ENCODE measurements around the gene DNAJC19. TPM values are rescaled to one million over a fixed set of nuclear protein-coding genes. Genes with fewer than 3 reads are reported as not detected.
"Not testable (repeated sequence)": the region's sequence is repeated elsewhere in the genome, so short reads cannot be mapped to it uniquely, and the experiment has no call there.

DNAJC19 gene
- total RNA-seq, 4 donors from 2014 or later: 28.8 to 45.2 (median 36.5) TPM

DNA sequence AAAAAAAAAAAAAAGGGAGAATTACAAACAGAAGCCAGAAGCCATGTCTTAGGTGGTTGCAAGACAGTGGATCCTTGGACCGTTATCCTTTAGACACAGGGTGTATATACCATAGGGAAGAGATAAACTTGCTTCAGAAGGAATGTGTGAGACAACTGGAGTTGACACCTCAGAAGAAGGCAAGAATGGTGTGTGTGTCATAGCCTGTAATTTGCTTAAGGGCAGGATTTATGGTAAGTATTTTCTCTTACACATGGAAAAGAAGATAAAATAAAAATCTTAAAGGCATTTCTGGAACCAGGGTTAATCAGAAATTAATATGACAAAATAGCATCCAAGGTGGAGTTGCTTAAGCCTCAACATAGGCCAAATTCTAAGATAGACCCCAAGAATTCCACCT is 19.3 kb upstream of the DNAJC19 start:
- no peaks in the 10 kb centered on the region for H3K9me3 ChIP-seq
- no peaks in the 10 kb centered on the region for H3K4me1 ChIP-seq
- H3K27me3 ChIP-seq: no peaks in the 10 kb centered on the region
- H3K4me3 ChIP-seq: no peak overlapping the region
- H3K36me3 ChIP-seq: no peaks in the 10 kb centered on the region
- DNase-seq (ENCODE audit: low spot score in 2 of 2): no peak
- H3K27ac ChIP-seq: no peak overlapping the region
- TF ChIP-seq EP300 (IDR thresholded peaks at IDR 0.05) (no peak), POLR2A (IDR thresholded peaks at IDR 0.05) (no peak)
- WGBS, 2 donors: 63 to 76% methylated on average over 1 of the region's 1 CpG

- 86 to 90% methylated on average over 3 of the region's 3 CpGs for WGBS, 2 donors
Measured at GRCh38 chr3:181007262-181007661, 17.7 kb upstream of the DNAJC19 start.

DNA sequence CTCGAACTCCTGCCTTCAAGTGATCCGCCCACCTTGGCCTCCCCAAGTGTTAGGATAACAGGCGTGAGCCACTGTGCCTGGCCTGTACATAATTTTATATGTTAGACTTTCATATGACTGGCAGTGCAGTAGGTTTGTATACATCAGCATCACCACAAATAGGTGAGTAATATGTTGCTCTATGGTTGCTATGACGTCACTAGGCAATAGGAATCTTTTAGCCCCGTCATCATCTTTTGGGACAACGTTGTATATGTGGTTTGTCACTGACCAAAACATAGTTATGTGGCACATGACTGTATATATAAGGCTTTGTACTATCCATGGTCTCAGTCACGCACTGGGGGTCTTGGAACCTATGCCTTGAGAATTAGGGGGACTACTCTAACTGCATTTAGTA is 17.0 kb upstream of the DNAJC19 start:
- H3K9me3 ChIP-seq: peaks cover 0 to 12% (median 2%) of the 10 kb centered on the region in 4 donors
- WGBS, 2 donors: 84 to 88% methylated on average over 7 of the region's 7 CpGs

More at GRCh38 chr3:181007262-181007661, 17.7 kb upstream of the DNAJC19 start:
- no peak for TF ChIP-seq POLR2A (IDR thresholded peaks at IDR 0.05)
- TF ChIP-seq EP300 (IDR thresholded peaks at IDR 0.05): no peak
- TF ChIP-seq, protein P1, sequence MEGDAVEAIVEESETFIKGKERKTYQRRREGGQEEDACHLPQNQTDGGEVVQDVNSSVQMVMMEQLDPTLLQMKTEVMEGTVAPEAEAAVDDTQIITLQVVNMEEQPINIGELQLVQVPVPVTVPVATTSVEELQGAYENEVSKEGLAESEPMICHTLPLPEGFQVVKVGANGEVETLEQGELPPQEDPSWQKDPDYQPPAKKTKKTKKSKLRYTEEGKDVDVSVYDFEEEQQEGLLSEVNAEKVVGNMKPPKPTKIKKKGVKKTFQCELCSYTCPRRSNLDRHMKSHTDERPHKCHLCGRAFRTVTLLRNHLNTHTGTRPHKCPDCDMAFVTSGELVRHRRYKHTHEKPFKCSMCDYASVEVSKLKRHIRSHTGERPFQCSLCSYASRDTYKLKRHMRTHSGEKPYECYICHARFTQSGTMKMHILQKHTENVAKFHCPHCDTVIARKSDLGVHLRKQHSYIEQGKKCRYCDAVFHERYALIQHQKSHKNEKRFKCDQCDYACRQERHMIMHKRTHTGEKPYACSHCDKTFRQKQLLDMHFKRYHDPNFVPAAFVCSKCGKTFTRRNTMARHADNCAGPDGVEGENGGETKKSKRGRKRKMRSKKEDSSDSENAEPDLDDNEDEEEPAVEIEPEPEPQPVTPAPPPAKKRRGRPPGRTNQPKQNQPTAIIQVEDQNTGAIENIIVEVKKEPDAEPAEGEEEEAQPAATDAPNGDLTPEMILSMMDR (IDR thresholded peaks at IDR 0.05): no peak
- Histone ChIP-seq H3K9me3 (peaks cover 0 to 8% (median 0%) of the 10 kb centered on the region in 4 donors), H3K4me1 (no peaks in the 10 kb centered on the region), H3K36me3 (no peaks in the 10 kb centered on the region), H3K4me3 (no peak overlapping the region), H3K27ac (no peak overlapping the region), H3K27me3 (no peaks in the 10 kb centered on the region)
- DNase-seq (ENCODE audit: low spot score in 2 of 2): no peak

GRCh38 chr3:181003469-181003868 is 13.9 kb upstream of the DNAJC19 start:
- not testable (repeated sequence) for H3K36me3 ChIP-seq; H3K4me1 ChIP-seq; H3K4me3 ChIP-seq; H3K27ac ChIP-seq; DNase-seq (ENCODE audit: low spot score in 2 of 2); H3K27me3 ChIP-seq
- peaks cover 0 to 28% (median 6%) of the 10 kb centered on the region in 4 donors for H3K9me3 ChIP-seq
- WGBS, 2 donors: 58 to 73% methylated on average over 2 of the region's 2 CpGs

More for the DNA sequence above, 17.0 kb upstream of the DNAJC19 start:
- no peak overlapping the region for H3K27ac ChIP-seq
- TF ChIP-seq POLR2A (IDR thresholded peaks at IDR 0.05) (no peak), EP300 (IDR thresholded peaks at IDR 0.05) (no peak)
- TF ChIP-seq, protein P1 (IDR thresholded peaks at IDR 0.05): no peak
- no peaks in the 10 kb centered on the region for H3K36me3 ChIP-seq
- H3K4me1 ChIP-seq: no peaks in the 10 kb centered on the region
- no peak for DNase-seq (ENCODE audit: low spot score in 2 of 2)
- no peak overlapping the region for H3K4me3 ChIP-seq
- H3K27me3 ChIP-seq: no peaks in the 10 kb centered on the region

- 86 to 88% methylated on average over 4 of the region's 4 CpGs for WGBS, 2 donors
- H3K4me1 ChIP-seq; H3K27me3 ChIP-seq; H3K4me3 ChIP-seq; DNase-seq (ENCODE audit: low spot score in 2 of 2); H3K36me3 ChIP-seq; H3K27ac ChIP-seq: not testable (repeated sequence)
- H3K9me3 ChIP-seq: peaks cover 0 to 28% (median 6%) of the 10 kb centered on the region in 4 donors
Measured at GRCh38 chr3:181002331-181002730, 12.8 kb upstream of the DNAJC19 start.

DNA sequence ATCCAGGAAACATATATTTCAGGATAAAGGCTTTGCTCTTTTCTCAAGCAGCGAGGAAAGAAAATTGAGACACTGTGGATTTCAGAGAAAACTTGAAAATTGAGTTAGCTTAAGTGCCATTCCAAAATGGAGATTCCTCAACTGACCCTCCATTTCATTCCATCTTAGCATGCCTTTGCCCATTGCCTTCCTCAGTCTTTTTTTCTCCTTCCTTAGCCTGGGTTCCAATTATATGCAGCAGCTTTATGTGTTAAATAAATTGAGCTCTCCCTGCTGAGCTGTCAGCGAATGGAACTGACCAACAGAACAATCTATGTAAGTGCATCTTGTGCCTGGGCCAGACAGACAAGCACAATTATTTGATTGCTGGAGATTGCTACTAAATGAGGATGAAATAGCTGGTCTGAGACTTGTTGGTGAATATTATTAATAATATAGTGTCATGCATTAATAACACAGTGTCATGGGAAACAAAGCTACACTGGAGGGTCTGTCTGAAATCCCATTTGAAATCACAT is 6.9 kb upstream of the DNAJC19 start:
- Histone ChIP-seq H3K4me1 (no peaks in the 10 kb centered on the region), H3K27me3 (no peaks in the 10 kb centered on the region), H3K36me3 (no peaks in the 10 kb centered on the region), H3K9me3 (peaks cover 0 to 16% (median 4%) of the 10 kb centered on the region in 4 donors), H3K27ac (no peak overlapping the region), H3K4me3 (no peak overlapping the region)
- 78 to 84% methylated on average over 2 of the region's 2 CpGs for WGBS, 2 donors
- TF ChIP-seq, protein P1 (IDR thresholded peaks at IDR 0.05): no peak
- TF ChIP-seq POLR2A (IDR thresholded peaks at IDR 0.05) (no peak), EP300 (IDR thresholded peaks at IDR 0.05) (no peak)
- DNase-seq (ENCODE audit: low spot score in 2 of 2): no peak

GRCh38 chr3:180990505-180990904 is 969 bp upstream of the DNAJC19 start:
- Histone ChIP-seq H3K4me1 (peaks cover 0 to 36% (median 12%) of the 10 kb centered on the region in 4 donors), H3K36me3 (peaks cover 0 to 21% (median 0%) of the 10 kb centered on the region in 3 donors), H3K9me3 (no peaks in the 10 kb centered on the region), H3K4me3 (peak overlapping the region; percentile 83 to 91 (median 90)), H3K27ac (peak overlapping the region; percentile 86 to 96 (median 92)), H3K27me3 (no peaks in the 10 kb centered on the region)
- 18 to 27% methylated on average over 2 of the region's 2 CpGs for WGBS, 2 donors
- TF ChIP-seq, protein P1 (IDR thresholded peaks at IDR 0.05): no peak
- TF ChIP-seq POLR2A (IDR thresholded peaks at IDR 0.05) (no peak), EP300 (IDR thresholded peaks at IDR 0.05) (no peak)
- no peak for DNase-seq (ENCODE audit: low spot score in 2 of 2)

Data from tibial nerve (tissue), 4 donors.